ENCODE data around the gene IL1A. TPM values are rescaled to one million over a fixed set of nuclear protein-coding genes. Genes with fewer than 3 reads are reported as not detected.

The IL1A gene
- total RNA-seq, 2 experiments from 2014 or later = not detected

DNA sequence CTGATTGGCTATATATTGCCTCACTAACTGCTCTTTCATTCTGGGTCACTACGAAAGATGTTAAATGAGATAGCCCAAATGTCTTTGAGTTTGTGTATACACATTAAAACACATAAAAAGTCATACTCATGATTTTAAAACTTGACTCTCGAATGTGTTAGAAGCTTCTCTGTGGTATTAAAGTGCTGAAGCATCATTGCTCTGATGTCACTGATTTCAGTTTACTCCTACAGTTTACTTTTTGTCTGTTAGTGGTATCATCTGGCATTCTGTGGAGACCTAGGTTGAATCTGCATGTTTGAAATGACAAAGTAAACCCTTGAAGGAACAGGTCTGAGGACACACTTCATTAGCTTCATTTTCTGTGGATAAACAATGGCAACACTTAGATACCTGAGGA is 52.8 kb downstream of the IL1A start:
- Histone ChIP-seq H3K4me1 (ENCODE audit: insufficient read depth, low read length) (peaks cover 2% of the 10 kb centered on the region), H3K4me3 (ENCODE audit: low read length) (no peak overlapping the region), H3K27ac (ENCODE audit: low read depth in 1 of 2, low read length in 2 of 2) (no peak overlapping the region), H3K36me3 (ENCODE audit: insufficient read depth, low read length) (no peaks in the 10 kb centered on the region), H3K9me3 (ENCODE audit: control insufficient read depth in 1 of 2, insufficient read depth in 1 of 2, low read length in 2 of 2) (no peaks in the 10 kb centered on the region), H3K27me3 (ENCODE audit: control insufficient read depth in 1 of 2, insufficient read depth in 2 of 2, low read length in 2 of 2) (no peaks in the 10 kb centered on the region)
- no peak for DNase-seq
- H3K36me3 Mint-ChIP-seq (ENCODE audit: low read depth) = no peaks in the 10 kb centered on the region
- ChIA-PET CTCF (interaction anchor here (0.7 kb wide), 1 partner anchor 9 kb away, joined by 3 read pairs; no protein-coding TSS in a partner anchor), POLR2A (no interaction called here)
- no peak overlapping the region for H3K4me3 Mint-ChIP-seq
- no peak for ATAC-seq (ENCODE audit: poor library complexity)
- no peaks in the 10 kb centered on the region for H3K9me3 Mint-ChIP-seq
- H3K27ac Mint-ChIP-seq = no peak overlapping the region
- intact Hi-C loops (cut with DNase I, micrococcal nuclease) = no loop called here
- TF ChIP-seq, protein P1, sequence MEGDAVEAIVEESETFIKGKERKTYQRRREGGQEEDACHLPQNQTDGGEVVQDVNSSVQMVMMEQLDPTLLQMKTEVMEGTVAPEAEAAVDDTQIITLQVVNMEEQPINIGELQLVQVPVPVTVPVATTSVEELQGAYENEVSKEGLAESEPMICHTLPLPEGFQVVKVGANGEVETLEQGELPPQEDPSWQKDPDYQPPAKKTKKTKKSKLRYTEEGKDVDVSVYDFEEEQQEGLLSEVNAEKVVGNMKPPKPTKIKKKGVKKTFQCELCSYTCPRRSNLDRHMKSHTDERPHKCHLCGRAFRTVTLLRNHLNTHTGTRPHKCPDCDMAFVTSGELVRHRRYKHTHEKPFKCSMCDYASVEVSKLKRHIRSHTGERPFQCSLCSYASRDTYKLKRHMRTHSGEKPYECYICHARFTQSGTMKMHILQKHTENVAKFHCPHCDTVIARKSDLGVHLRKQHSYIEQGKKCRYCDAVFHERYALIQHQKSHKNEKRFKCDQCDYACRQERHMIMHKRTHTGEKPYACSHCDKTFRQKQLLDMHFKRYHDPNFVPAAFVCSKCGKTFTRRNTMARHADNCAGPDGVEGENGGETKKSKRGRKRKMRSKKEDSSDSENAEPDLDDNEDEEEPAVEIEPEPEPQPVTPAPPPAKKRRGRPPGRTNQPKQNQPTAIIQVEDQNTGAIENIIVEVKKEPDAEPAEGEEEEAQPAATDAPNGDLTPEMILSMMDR (IDR thresholded peaks at IDR 0.05) = no peak
- H3K27me3 Mint-ChIP-seq = no peaks in the 10 kb centered on the region
- H3K4me1 Mint-ChIP-seq (ENCODE audit: low read depth) = peaks cover 3% of the 10 kb centered on the region

DNA sequence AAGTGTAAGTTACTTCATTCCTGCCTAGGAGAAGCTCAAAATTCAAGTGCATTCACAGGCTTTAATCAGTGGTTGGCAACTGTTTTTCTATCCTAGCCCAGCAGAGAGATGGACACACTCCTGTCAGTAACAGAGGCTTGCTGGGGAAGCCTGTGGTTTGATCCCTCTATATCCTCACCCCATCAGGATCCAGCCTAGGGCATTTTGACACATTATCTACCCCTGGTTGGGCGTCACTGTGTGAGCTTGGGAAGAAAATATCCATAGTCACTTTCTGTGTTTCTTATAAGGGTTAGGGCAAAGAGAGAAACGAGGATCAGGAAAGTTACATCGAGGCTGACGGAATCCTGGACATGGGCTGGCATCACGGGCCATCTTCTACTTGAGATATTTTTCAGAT is 53.5 kb downstream of the IL1A start:
- ATAC-seq (ENCODE audit: poor library complexity) (no peak), DNase-seq (no peak)
- H3K27me3 ChIP-seq (ENCODE audit: control insufficient read depth in 1 of 2, insufficient read depth in 2 of 2, low read length in 2 of 2) = no peaks in the 10 kb centered on the region
- Mint-ChIP-seq H3K36me3 (ENCODE audit: low read depth) (no peaks in the 10 kb centered on the region), H3K27me3 (no peaks in the 10 kb centered on the region), H3K27ac (no peak overlapping the region), H3K4me3 (no peak overlapping the region), H3K9me3 (no peaks in the 10 kb centered on the region), H3K4me1 (ENCODE audit: low read depth) (peaks cover 4% of the 10 kb centered on the region)
- intact Hi-C loops (cut with DNase I, micrococcal nuclease) = no loop called here
- no peaks in the 10 kb centered on the region for H3K9me3 ChIP-seq (ENCODE audit: control insufficient read depth in 1 of 2, insufficient read depth in 1 of 2, low read length in 2 of 2)
- H3K4me1 ChIP-seq (ENCODE audit: insufficient read depth, low read length) = peaks cover 7% of the 10 kb centered on the region
- no peaks in the 10 kb centered on the region for H3K36me3 ChIP-seq (ENCODE audit: insufficient read depth, low read length)
- no peak overlapping the region for H3K27ac ChIP-seq (ENCODE audit: low read depth in 1 of 2, low read length in 2 of 2)
- H3K4me3 ChIP-seq (ENCODE audit: low read length) = no peak overlapping the region
- POLR2A ChIA-PET = no interaction called here
- CTCF ChIA-PET = interaction anchor here (1.4 to 7.6 kb wide), 2 partner anchors 104 to 129 kb away, joined by 3 to 60 read pairs; no protein-coding TSS in a partner anchor
- TF ChIP-seq, protein P1 (IDR thresholded peaks at IDR 0.05) = no peak

DNA sequence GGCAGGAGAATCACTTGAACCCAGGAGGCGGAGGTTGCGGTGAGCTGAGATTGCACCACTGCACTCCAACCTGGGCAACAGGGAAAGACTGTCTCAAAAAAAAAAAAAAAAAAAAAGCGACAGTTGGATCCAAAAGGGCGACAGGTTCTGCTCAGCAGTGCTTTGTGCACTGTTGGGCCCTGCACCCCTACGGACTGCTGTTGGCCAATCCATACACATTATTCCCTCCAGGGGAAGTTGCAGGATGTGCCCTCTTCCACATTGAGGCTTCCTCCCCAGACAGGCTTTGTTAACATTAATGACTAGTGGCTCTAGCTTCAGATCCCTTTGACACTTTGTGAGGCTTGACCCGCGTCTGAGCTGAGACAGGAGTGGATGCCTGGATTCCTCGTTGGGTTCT is 54.1 kb downstream of the IL1A start:
- Histone ChIP-seq H3K4me1 (ENCODE audit: insufficient read depth, low read length) (peaks cover 7% of the 10 kb centered on the region), H3K27me3 (ENCODE audit: control insufficient read depth in 1 of 2, insufficient read depth in 2 of 2, low read length in 2 of 2) (no peaks in the 10 kb centered on the region), H3K4me3 (ENCODE audit: low read length) (no peak overlapping the region), H3K27ac (ENCODE audit: low read depth in 1 of 2, low read length in 2 of 2) (no peak overlapping the region), H3K9me3 (ENCODE audit: control insufficient read depth in 1 of 2, insufficient read depth in 1 of 2, low read length in 2 of 2) (no peaks in the 10 kb centered on the region), H3K36me3 (ENCODE audit: insufficient read depth, low read length) (no peaks in the 10 kb centered on the region)
- H3K4me1 Mint-ChIP-seq (ENCODE audit: low read depth) = peaks cover 4% of the 10 kb centered on the region
- no peak overlapping the region for H3K27ac Mint-ChIP-seq
- H3K9me3 Mint-ChIP-seq = no peaks in the 10 kb centered on the region
- intact Hi-C loops (cut with DNase I, micrococcal nuclease) = no loop called here
- no peaks in the 10 kb centered on the region for H3K27me3 Mint-ChIP-seq
- ATAC-seq (ENCODE audit: poor library complexity) (no peak), DNase-seq (no peak)
- H3K4me3 Mint-ChIP-seq = no peak overlapping the region
- H3K36me3 Mint-ChIP-seq (ENCODE audit: low read depth) = no peaks in the 10 kb centered on the region
- TF ChIP-seq, protein P1 (IDR thresholded peaks at IDR 0.05) = no peak
- POLR2A ChIA-PET = no interaction called here
- CTCF ChIA-PET = interaction anchor here (1.4 to 7.6 kb wide), 2 partner anchors 104 to 128 kb away, joined by 3 to 60 read pairs; no protein-coding TSS in a partner anchor
